ENCODE results near the gene TMED9.

DNA sequence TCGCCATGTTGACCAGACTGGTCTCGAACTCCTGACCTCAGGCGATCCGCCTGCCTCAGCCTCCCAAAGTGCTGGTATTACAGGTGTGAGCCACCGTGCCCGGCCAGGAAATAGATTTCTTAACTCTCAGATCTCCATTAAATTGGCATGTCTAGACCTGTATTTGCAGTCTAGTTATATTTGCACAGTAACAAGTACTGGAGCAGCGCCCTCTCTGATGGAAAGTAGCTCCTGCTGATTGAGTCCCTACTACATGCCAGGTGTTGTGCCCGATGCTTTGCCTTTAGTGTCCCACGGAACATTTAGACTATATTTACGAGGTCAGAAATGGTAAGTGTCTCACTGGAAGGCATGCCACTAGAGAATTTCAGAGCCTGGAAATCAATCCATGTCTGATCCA, 15.8 kb upstream of the TMED9 start:
- TF ChIP-seq, protein P1, sequence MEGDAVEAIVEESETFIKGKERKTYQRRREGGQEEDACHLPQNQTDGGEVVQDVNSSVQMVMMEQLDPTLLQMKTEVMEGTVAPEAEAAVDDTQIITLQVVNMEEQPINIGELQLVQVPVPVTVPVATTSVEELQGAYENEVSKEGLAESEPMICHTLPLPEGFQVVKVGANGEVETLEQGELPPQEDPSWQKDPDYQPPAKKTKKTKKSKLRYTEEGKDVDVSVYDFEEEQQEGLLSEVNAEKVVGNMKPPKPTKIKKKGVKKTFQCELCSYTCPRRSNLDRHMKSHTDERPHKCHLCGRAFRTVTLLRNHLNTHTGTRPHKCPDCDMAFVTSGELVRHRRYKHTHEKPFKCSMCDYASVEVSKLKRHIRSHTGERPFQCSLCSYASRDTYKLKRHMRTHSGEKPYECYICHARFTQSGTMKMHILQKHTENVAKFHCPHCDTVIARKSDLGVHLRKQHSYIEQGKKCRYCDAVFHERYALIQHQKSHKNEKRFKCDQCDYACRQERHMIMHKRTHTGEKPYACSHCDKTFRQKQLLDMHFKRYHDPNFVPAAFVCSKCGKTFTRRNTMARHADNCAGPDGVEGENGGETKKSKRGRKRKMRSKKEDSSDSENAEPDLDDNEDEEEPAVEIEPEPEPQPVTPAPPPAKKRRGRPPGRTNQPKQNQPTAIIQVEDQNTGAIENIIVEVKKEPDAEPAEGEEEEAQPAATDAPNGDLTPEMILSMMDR (IDR thresholded peaks at IDR 0.05; ENCODE audit: extremely low read depth in 1 of 2, insufficient read depth in 1 of 2, low read depth in 1 of 2, low read length in 2 of 2), result no peak
- TF ChIP-seq POLR2A (IDR thresholded peaks at IDR 0.05; ENCODE audit: low read depth, low read length) (no peak), POLR2AphosphoS5 (IDR thresholded peaks at IDR 0.05; ENCODE audit: insufficient read depth, low read depth, low read length) (no peak), EZH2 (IDR thresholded peaks at IDR 0.05; ENCODE audit: borderline replicate concordance, low read depth, low read length, severe bottlenecking) (no peak), GATA2 (IDR thresholded peaks at IDR 0.05; ENCODE audit: insufficient read depth, insufficient read length, low read depth, low read length) (no peak), MYC (IDR thresholded peaks at IDR 0.05; ENCODE audit: low read depth, low read length) (no peak)
- TF ChIP-seq, protein P2, sequence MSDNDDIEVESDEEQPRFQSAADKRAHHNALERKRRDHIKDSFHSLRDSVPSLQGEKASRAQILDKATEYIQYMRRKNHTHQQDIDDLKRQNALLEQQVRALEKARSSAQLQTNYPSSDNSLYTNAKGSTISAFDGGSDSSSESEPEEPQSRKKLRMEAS (IDR thresholded peaks at IDR 0.05; ENCODE audit: insufficient read depth, insufficient read length), result no peak
